Suprapubic skin (tissue), 4 donors: ENCODE data around the gene SDR42E2. TPM values are rescaled to one million over a fixed set of nuclear protein-coding genes. Genes with fewer than 3 reads are reported as not detected.
"Not testable (repeated sequence)": the region's sequence is repeated elsewhere in the genome, so short reads cannot be mapped to it uniquely, and the experiment has no call there.

ENCODE experiments used
- DNase-seq, 2 donors: peaks; one replicate each; pipeline ENCODE4 v3.0.0-alpha.2; 2019; ENCODE audit warnings: low spot score in 2 of 2
- H3K27ac ChIP-seq: fragments of 200-600 bp; sonication (generic); one replicate; pipeline ENCODE4 v1.5.1; 2019
- H3K27me3 ChIP-seq: fragments of 200-600 bp; sonication (generic); one replicate; pipeline ENCODE4 v1.5.1; 2019
- H3K36me3 ChIP-seq: fragments of 200-600 bp; sonication (generic); one replicate; pipeline ENCODE4 v1.5.1; 2019
- H3K4me1 ChIP-seq: fragments of 200-600 bp; sonication (generic); one replicate; pipeline ENCODE4 v1.5.1; 2019
- H3K4me3 ChIP-seq: fragments of 200-600 bp; sonication (generic); one replicate; pipeline ENCODE4 v1.5.1; 2019; ENCODE audit warnings: mild to moderate bottlenecking
- H3K9me3 ChIP-seq: fragments of 200-600 bp; sonication (generic); one replicate; pipeline ENCODE4 v1.5.1; 2019
- EP300 ChIP-seq: sonication (generic); formaldehyde crosslinking; IDR thresholded peaks from one replicate; pipeline ENCODE4 v1.6.1; 2017; ENCODE audit warnings: antibody characterized with exemption
- POLR2A ChIP-seq, 2 donors: fragments of 450-650 bp; IDR thresholded peaks; one replicate each; pipeline ENCODE4 v1.6.1; 2017; ENCODE audit warnings: antibody characterized with exemption in 2 of 2, mild to moderate bottlenecking in 2 of 2, moderate library complexity in 2 of 2
- POLR2AphosphoS5 ChIP-seq, 3 donors: sonication (generic); formaldehyde crosslinking; IDR thresholded peaks; one replicate each; pipeline ENCODE4 v1.6.1; 2017; ENCODE audit warnings: antibody characterized with exemption in 3 of 3
- WGBS: methylation state at CpG from one replicate; pipeline ENCODE4 v1.1.5; 2018; 5-methylcytosine and 5-hydroxymethylcytosine counted together
- total RNA-seq, 4 donors: library from RNA; depleted of rRNA; stranded (reverse); fragments of >200 nt; gene quantifications; one replicate each; pipeline ENCODE4 v1.1.0, GENCODE V29; 2016
- TF ChIP-seq, protein P1 (sequence below), 2 donors: fragments of 200-600 bp in 1 of 2; fragments of 450-650 bp in 1 of 2; sonication (generic) in 1 of 2; IDR thresholded peaks; one replicate each; pipeline ENCODE4 v1.5.1; 2016 to 2019; ENCODE audit warnings: antibody characterized with exemption in 2 of 2, mild to moderate bottlenecking in 1 of 2, moderate library complexity in 1 of 2

The SDR42E2 gene
- total RNA-seq, 4 donors from 2014 or later = not detected

DNA sequence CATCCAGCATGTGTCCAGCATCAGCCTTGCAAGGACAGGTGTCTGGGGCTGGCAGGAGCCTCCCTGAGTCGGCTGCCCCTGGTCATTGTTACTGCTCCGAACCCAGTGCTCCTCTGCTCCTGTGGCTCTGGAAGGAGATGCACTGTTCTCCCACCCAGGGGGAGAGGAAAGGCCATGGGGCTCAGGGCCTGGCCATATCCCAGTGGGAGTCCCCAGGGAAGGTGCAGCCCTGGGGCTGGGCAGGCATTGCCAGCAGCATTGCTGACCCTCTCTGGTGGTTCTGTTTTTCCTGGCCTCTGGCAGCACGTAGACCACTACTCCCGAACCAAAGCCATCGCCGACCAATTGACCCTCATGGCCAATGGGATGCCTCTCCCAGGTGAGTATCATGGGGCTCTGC, 9.6 kb downstream of the SDR42E2 start:
- TF ChIP-seq, protein P1, sequence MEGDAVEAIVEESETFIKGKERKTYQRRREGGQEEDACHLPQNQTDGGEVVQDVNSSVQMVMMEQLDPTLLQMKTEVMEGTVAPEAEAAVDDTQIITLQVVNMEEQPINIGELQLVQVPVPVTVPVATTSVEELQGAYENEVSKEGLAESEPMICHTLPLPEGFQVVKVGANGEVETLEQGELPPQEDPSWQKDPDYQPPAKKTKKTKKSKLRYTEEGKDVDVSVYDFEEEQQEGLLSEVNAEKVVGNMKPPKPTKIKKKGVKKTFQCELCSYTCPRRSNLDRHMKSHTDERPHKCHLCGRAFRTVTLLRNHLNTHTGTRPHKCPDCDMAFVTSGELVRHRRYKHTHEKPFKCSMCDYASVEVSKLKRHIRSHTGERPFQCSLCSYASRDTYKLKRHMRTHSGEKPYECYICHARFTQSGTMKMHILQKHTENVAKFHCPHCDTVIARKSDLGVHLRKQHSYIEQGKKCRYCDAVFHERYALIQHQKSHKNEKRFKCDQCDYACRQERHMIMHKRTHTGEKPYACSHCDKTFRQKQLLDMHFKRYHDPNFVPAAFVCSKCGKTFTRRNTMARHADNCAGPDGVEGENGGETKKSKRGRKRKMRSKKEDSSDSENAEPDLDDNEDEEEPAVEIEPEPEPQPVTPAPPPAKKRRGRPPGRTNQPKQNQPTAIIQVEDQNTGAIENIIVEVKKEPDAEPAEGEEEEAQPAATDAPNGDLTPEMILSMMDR (IDR thresholded peaks at IDR 0.05) = no peak
- TF ChIP-seq EP300 (no peak), POLR2AphosphoS5 (IDR thresholded peaks at IDR 0.05) (no peak), POLR2A (IDR thresholded peaks at IDR 0.05) (no peak)
- no peaks in the 10 kb centered on the region for H3K27me3 ChIP-seq
- no peaks in the 10 kb centered on the region for H3K4me1 ChIP-seq
- no peak overlapping the region for H3K4me3 ChIP-seq
- no peak overlapping the region for H3K27ac ChIP-seq
- H3K9me3 ChIP-seq = no peaks in the 10 kb centered on the region
- H3K36me3 ChIP-seq = no peaks in the 10 kb centered on the region
- no peak for DNase-seq
- 87% methylated on average over 5 of the region's 6 CpGs for WGBS

DNA sequence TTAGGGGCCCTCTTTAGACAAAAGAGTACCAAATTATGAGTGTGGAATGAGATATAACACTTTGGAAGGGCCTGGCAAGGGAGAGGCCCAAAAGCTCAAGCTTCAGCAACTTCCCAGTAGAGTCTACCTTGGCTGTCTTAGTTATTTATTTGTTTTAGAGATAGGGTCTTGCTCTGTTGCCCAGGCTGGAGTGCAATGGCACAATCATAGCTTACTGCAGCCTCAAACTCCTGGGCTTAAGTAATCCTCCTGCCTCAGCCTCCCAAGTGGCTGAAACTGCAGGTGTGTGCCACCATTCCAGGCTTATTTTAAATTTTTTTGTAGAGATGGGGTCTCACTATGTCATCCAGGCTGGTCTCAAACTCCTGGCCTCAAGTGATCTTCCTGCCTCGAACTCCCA, 10.3 kb downstream of the SDR42E2 start:
- H3K27ac ChIP-seq, H3K36me3 ChIP-seq, H3K9me3 ChIP-seq, H3K4me1 ChIP-seq, DNase-seq, H3K27me3 ChIP-seq, H3K4me3 ChIP-seq: not testable (repeated sequence)
- WGBS = 95% methylated on average over 1 of the region's 1 CpG

DNA sequence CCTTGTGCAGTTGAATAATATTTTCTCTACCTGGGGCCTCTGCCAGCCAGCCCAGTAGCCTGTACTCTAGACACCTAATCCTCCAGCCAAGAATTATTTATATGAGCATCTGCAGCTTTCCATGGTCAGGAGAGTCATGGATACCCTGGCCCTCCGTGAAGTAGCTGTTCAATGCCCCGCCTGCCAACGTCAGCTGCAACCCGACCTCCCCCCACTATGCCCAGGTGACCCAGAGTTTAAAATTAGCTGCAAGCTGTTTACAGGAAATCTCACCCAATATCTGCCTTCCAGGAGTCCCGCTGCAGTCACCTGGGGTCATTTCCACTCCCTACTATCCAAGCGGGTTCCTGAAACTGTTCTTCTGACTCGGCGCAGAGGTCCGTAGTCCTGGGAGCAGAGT, 12.3 kb downstream of the SDR42E2 start:
- no peaks in the 10 kb centered on the region for H3K36me3 ChIP-seq
- DNase-seq = no peak
- H3K27ac ChIP-seq = no peak overlapping the region
- H3K27me3 ChIP-seq = no peaks in the 10 kb centered on the region
- no peak overlapping the region for H3K4me3 ChIP-seq
- TF ChIP-seq, protein P1 (IDR thresholded peaks at IDR 0.05) = no peak
- H3K4me1 ChIP-seq = no peaks in the 10 kb centered on the region
- H3K9me3 ChIP-seq = no peaks in the 10 kb centered on the region
- 76% methylated on average over 9 of the region's 9 CpGs for WGBS

DNA sequence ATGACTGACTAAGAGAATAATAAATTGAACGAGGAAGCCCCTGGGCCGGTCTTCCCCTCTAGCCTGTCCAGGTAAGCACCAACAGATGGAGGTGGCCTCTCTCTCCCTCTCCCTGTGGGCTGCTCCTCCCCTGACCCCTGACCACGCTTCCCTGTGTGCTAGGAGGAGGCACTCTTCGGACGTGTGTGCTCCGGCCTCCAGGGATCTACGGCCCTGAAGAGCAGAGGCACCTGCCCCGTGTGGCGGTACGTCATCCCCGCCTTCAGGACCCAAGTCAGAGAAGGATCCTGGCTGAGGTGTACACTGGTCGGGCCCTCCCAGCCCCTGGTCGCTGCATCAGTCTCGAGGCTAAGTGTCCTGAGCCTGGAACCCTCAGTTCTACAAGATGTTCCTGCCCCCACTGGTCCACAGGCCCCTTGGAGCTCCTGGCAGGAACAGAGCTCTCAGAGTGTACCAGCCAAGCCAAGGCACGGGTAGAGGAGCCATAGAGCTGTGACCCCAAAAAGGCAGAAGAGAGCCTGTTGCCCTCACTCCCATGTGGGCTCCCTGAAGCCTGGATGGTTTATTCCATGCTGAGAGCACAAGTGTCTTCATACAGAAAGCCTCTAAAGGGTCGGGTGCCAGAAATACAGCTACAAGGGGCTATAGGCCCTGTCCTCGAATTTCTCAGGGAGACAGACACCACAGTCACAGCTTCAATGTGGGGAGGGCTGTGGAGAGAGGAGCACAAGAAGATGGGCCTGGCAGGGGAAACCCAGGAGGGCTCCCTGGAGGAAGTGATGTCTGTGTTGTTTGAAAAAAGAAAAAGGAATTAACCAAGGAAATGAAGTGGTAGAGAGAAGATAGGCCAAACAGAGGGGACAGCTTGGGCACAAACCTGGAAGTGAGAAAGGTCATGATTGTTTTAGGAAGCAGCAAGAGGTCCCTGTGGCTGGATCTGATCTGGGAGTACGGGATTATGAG, 15.9 kb downstream of the SDR42E2 start:
- no peak overlapping the region for H3K4me3 ChIP-seq
- WGBS = 82% methylated on average over 10 of the region's 18 CpGs
- DNase-seq = no peak
- TF ChIP-seq, protein P1 (IDR thresholded peaks at IDR 0.05) = no peak
- TF ChIP-seq EP300 = no peak
- no peak for TF ChIP-seq POLR2A (IDR thresholded peaks at IDR 0.05)
- no peak for TF ChIP-seq POLR2AphosphoS5 (IDR thresholded peaks at IDR 0.05)
- H3K9me3 ChIP-seq = no peaks in the 10 kb centered on the region
- no peak overlapping the region for H3K27ac ChIP-seq
- H3K36me3 ChIP-seq = no peaks in the 10 kb centered on the region
- H3K4me1 ChIP-seq = no peaks in the 10 kb centered on the region
- H3K27me3 ChIP-seq = no peaks in the 10 kb centered on the region

DNA sequence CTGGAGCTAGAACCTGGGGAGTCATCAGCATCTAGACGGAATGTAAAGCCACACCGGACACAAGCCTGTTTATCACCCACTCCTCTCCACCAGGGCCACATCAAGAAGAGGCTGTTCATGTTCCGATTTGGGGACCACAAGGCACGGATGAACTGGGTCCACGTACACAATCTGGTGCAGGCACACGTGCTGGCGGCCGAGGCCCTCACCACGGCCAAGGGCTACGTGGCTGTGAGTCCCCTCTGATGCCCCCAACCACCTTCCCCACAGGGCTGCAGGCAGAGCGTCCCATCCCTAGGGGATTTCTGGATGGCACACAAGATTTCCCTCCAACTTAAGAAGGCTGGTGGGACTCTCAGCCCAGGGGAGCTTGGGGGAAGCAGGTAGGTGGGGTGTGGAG, 19.1 kb downstream of the SDR42E2 start:
- H3K9me3 ChIP-seq = no peaks in the 10 kb centered on the region
- no peak overlapping the region for H3K27ac ChIP-seq
- H3K4me3 ChIP-seq = no peak overlapping the region
- TF ChIP-seq POLR2AphosphoS5 (IDR thresholded peaks at IDR 0.05) = no peak
- no peaks in the 10 kb centered on the region for H3K27me3 ChIP-seq
- no peaks in the 10 kb centered on the region for H3K36me3 ChIP-seq
- no peaks in the 10 kb centered on the region for H3K4me1 ChIP-seq
- 95% methylated on average over 7 of the region's 11 CpGs for WGBS
- no peak for DNase-seq

DNA sequence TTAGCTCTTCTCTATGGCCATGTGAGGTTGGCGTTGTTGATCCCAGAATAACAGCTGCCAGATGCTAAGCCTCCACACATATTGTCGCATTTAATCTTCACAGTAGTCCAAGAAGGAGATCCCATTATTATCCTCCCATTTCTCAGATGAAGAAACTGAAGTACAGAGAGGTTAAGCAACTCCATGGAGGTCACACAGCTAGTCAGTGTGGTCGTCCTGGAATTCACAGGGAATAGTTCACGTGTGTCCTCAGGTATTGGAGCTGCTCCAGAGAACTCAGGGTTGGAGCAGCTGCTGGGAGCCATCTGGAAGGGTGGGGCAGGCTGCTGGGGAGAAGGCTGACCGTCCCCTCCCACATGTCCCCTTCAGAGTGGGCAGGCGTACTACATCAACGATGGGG, 19.5 kb downstream of the SDR42E2 start:
- Histone ChIP-seq H3K4me3 (no peak overlapping the region), H3K27ac (no peak overlapping the region), H3K27me3 (no peaks in the 10 kb centered on the region), H3K9me3 (no peaks in the 10 kb centered on the region), H3K4me1 (no peaks in the 10 kb centered on the region), H3K36me3 (no peaks in the 10 kb centered on the region)
- TF ChIP-seq POLR2A (IDR thresholded peaks at IDR 0.05) (no peak), POLR2AphosphoS5 (IDR thresholded peaks at IDR 0.05) (no peak), EP300 (no peak)
- TF ChIP-seq, protein P1 (IDR thresholded peaks at IDR 0.05) = no peak
- WGBS = 72% methylated on average over 7 of the region's 7 CpGs
- no peak for DNase-seq
